Activated CD4-positive, alpha-beta T cell treated with anti-CD3 and anti-CD28 coated beads for 48 hours (primary cell): ENCODE results near the gene ITPRIP.

Experiments used
- DNase-seq: peaks from one replicate; pipeline ENCODE4 v3.0.0-alpha.2; 2020

The ITPRIP gene

DNA sequence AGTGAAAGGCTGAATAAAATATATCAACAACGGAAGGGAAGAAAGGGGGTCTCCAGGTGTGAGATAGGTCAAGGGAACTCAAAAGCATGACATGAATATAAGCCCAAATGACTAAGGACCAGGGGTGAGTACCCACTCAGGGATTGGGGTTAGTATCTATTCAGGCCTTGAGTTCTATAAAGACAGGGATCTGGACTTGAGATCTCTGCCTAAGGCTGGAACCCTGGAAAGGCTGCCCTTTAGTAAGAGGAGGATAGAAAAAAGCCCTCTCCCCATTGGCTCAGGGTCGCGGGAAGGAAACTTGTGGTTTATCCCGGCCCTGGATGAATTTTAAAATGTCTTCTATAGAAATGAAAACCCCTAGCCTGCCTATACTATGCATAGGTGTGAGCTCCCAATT lies 2.4 kb upstream of the ITPRIP start:
- DNase-seq: no peak

DNA sequence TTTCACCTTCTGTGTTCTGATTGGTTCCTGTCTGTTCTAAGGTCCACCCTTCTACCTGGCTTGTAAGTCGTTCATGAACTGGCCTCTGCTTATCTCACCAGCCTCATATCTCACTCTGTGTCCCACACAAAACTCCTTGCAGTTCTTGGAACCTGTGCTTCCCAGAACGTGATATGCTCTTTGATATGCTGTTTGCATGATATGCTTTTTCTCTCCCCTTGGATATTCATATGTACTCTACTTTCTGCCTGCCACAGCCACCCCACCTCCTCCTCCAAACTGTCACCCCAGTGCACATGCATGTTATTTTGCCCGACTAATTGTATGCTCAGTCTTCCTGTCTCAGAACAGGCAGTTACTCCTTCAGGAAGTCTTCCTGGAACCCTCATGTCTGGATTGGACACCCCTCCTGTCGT lies 1.9 kb upstream of the ITPRIP start:
- DNase-seq: no peak

DNA sequence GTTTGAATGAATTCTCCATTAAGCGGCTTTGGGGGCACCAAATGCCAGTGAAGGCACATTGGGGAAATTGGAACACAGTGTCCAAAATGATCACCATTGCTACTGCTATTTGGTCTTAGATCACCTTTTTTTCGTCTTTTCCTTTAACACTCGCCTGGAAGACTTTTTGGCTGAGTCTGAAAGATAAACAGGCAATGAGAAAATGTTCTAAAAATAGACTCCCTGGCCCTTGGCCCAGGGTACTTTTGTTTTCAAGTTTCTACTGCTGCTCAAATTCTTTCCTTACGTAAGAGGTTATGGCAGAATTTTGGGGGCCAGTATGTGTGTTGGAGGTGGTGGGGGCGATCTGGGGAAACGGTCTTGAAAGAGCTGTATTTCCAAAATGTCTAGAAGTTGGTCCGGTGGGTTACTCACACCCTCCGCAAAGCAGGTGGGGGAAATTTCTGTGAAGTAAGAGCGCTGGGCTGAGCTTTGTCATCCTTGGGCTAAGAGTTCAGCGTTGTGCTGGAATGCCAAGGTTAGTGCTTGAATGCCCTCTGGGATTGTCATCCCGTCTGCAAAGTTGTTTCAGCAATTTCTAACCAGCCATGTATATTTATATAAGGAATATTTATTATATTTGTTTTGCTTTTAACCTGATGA lies 1.3 kb upstream of the ITPRIP start:
- no peak for DNase-seq

DNA sequence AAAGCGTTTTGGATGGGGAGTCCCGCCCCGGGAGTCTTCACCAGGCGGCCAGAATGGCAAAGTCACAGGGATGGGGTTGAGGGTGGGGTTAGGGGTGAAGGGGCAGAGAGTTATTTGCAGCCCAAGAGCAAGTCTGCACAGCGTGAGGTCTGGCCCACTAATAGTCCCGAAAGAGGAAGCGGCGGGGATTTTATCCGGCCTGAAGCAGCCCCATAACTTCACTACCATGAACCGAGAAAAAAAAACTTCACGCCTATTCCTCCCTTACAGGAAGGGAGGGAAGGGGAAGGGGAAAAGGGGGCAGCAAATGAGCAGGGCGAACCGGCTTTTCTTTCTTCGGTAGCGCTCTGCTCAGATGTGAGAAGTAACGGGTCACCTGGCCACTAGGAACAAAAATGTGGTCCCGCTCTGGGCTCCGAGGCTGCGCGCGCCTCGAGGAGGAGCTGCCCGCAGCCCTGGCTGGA lies 712 bp downstream of the ITPRIP start:
- no peak for DNase-seq

DNA sequence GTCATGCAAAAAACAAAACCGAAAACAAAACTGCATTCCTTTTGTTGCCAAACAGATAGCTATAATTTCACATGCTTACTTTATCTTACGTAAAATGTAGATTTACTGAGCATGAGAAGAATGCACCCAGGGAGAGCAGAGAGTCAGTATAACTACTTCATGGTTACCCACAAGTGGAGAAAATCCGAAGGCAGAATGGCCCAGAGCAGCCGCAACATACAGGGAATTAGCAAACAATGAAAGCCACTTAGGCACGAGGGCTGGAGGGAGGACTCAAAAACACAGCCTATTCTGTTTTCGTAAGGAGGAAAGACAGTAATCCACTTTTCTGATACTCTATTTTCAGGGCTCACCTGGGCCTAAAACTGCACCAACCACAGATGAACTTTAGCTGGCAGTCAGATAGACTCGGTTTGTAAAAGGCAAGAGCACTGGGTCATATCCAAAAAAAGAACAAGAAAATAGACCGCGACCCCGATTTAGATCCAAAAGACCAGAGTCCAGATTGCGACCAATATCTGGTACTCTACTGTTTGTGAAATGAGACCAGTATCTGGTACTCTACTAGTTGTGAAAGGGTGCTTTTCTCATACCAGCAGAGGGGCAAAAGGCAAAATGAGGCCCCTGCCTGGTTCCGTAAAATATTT lies 1.3 kb downstream of the ITPRIP start:
- no peak for DNase-seq

DNA sequence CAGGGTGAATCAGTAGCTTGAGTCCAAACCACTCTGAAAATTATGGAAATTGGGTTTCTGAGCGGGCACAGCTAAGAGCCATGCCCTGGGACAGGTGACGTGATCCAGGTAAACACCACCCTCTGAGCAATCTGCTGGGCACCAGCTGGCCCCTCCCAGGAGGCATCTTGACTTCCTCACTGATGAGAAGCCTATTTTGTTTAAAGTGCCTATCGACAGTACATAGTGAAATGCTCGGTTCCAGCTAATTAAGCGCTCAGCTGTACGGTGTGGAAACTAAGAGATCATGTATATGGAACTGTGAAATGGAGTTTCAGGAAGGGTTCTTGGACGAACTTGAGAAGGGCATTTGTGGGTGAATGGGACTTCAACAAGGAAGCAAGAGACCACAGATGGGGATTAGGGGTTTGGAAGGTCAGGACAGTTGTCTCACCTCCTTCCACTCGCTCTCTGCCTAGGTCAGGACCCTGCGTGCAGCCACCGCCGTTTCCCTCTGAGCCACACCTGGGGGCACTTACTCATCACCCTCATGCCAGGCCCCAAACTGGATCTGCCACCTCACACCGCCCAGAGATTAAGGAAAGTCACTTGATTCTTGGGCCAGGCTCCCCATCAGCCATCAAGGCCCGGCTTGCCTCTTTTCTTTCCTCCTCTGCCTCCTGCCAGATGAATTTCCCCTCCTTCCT lies 3.2 kb downstream of the ITPRIP start:
- no peak for DNase-seq

DNA sequence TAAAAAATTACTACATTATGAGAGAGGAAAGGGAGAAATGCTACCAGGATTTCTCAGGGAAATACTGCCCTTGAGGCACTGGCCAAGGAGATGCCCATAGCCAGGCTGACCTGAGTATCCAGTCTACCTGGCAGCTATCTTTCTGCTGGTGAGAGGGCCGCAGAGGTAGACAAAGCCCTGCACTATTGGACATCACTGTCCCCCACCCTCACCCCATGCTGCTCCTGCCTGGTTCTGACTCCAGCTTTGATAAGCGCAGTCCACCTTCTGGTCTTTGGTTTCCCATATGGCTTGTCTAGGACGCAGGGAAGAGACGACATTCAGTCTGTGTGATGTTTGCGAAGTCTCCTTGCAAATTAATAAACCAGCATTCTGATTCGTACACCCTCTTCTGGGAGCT lies 3.7 kb downstream of the ITPRIP start:
- DNase-seq: no peak

DNA sequence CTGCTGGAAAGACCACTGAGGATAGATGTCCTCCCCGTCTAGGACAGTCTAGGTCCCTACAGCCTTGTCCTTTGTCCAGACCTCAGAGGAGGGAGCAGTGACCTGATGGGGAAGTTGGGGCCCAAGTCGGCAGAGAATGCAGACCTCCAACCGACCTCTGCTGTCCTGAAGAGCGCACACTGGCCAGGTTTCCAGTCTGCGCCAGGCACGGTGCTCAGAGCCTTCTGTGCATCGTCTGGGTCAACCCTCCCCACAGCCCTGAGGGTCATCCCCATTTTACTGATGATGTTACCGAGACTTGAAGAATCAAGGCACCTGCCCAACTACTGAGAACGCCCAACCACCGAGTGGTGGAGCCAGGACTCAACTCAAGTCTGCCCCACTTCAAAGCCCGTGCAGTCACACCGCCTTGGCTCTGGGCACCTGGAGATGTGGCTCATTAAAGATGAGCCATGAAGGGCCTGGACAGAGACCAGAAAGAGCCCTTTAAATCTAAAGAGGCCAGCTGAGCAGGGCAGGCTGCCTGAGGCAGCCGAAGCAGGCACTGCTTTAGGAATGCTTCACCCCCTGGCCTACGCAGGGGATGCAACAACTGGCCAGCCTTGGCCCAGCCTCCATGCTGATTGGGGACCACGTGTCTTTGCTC lies 4.4 kb downstream of the ITPRIP start:
- DNase-seq: no peak

DNA sequence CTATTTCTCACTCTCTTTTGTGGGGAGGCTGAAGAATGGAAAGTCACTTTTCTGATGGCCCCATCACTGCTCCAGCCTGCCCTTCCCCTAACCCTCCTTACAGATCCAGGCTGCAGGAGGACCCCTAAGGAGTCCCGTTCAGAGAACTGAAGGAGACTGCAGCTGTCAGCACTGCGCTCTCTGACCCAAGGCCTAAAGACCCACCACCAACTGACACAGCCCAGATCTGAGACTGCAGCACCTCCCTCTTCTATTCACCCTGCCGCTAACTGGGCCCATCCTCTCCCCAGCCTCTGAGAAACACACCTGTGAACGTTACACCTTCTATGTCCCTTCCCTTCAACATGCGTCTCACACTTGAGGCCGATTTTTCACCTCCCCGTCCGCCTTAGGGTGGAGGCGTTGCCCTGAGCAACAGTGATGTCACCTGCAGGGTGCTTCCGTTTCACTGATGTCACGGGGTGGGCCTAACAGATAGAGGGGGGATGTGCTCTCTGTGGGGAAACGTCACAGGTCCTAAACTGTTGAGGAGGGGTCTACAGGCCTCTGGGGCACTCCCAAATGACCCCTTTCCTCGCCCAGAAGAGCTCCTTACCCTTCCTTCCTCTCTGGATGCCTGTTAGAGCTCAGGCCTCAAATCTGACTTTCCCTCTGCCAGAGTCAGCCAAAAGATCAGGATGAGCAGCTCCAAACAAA lies 5.1 kb downstream of the ITPRIP start:
- peak; percentile 45 for DNase-seq

DNA sequence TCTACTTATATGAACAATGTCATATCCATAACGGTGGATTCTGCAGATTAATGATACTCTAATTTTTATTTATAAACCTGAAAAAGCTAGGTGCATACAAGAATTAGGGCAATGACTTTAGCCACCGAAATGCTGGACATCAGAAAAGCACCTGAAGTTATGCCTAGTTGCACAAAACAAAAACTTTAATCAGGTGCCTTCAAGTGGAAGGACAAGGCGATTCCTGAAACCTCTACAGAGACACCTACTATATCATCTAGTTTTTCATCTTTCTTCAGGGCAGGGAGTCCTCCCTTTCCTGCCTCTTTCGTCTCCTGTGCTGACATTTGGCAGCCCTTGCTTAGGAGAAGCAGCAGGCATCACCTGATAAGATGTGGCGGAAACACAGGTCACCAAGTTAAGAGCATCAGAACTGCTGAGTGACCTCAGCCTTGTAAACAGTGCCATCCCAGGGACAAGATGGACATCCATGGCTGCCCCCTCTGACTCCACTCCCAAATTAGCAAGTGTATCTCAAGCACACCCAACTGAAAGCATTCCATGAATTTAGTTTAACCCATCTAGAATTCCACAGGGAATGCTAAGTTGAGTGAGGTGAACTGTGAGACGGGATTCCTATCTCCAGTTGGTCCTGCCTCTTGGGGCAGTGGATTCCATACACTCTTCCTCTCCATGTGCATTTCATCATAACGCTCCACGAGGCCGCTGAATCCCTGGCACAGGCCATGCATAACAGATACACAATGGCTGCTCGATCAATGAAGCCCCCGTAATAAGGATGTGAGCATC lies 5.8 kb downstream of the ITPRIP start:
- no peak for DNase-seq

DNA sequence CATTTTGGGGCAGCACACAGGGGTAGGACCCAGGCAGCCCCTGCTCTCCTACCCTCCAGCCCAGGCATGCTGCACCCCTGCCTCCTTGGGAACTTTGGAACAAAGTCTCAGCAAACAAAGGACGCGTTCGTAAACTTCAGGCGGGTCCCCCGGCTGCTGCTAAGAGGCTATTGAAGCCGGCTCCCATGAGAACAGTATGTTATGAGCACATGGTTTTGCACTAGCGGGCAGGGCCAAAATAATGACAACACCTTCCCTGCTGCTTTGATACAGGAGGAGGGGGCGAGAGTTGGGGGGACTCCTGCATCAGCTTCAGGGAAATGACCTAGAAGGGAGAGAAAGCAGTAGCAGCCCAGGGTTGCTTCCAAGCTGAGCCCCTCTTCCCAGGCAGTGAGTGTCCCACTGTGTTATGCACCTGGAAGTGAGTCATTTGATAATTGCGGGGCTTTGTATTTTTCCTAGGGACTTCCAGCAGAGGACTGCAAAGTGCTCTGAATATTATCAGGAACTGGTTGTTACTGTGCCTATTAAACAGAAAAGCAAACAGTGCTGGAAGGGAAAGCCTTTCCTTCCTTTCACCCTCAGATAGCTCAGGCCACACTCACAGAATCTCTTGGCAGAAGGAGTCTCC lies 6.9 kb downstream of the ITPRIP start:
- peak; percentile 1 for DNase-seq

DNA sequence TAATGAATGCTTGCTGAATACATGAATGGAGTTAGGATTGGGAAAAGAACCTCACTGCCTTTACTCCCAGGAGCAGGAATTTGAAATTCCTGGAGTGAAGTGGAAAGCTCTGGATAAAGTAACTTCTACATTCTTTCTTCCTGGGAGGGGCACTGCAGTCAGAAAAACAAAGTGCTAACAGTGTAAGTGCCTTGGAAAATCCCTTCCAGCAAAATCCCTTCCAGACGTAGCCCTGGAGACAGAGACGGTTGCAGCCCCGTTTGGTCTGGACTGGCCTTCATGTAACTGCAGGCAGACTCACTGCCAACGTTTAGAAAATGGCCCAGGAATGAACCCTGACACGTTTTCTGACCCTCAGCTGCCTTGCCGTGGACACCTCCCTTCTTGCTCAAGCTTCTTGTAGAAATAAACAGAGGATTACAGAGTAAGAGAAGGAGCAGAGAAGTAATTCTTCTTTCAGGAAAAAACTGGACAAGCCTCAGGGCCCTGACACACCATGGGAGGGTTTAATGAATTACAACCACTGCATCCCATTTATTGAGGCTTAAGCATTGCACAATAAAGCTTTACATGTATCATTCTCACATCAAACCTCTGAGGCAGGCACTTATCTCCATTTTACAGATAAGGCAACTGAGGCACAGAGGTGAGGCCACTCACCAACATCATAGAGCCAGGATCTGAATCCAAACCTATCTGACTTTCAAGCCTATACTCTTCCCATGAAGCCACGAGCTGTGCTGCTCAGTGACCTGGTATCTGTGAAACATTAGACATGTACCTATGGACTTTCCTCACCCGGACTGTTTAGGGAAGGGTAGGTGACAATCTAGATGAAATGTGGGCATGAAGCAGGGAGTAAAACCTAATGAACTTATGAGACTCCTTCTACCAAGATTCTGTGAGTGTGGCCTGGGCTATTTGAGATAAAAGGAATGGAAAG lies 7.8 kb downstream of the ITPRIP start:
- no peak for DNase-seq

DNA sequence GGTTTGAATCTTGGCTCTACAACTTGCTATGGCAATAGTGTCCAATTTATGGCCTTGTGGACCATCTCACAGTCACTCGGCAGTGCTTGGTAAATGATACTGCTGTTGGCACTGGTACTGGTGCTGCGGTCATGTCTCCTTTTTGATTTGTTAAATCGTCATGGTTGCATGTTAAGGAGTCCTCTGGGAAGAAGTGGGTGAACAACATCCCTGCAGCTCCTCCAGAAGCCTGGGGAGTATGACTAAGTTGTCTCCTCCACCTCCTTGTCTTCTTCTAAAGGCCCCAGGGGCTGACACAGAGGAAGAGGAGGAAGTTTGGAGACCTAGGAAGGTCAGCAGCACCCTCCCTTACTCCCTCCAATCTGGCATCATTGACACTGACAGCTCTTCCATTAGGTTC lies 8.5 kb downstream of the ITPRIP start:
- DNase-seq: no peak

DNA sequence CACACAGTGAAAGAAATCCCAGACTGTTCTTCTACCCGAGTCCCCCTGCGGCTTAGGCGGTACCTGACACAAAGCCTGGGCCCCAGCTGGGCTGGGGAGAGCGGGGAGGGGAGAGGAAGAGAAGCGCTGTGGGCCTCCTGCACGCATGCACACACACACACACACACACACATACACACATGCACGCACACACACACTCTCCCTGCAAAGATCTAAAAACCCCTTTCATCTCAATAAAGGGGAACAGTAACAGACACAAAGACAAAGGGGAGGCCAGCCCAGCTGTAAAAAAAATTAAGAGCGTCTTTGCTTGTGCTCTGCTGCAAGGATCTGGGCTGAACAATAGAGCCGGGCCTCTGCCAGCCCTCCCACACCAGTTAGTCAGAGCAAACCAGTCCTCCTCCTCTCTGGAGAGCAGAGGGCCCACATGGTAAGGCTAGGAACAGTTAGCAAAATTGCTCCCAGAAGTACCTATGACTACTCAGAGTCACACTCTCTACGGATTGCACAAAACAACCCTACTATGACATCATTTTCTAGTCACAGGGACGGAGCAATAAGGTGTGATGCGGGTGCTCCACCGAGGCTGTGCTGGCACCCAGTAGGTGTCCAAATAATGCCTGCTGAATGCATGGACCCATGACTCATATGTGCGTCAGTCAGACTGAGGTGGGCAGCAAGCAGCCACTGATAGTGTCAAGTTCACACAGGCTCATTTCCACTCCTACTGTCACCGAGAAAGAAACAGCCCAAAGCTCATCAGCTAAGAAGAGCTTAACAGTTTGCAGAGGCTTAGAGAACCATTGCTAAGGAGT lies 9.2 kb downstream of the ITPRIP start:
- peak; percentile 85 for DNase-seq

DNA sequence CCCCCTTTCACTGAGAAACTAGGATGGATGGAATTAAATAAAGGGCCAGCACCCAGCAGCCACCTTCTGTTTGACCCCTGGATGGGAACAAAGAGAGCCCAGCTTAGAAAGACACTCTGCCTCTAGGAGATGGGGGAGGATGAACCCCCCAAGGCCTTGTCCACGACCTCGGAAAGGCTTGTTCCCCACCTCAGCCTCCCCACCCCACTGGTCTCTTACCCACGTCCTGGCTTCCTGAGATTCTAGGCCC lies 9.7 kb downstream of the ITPRIP start:
- DNase-seq: no peak

DNA sequence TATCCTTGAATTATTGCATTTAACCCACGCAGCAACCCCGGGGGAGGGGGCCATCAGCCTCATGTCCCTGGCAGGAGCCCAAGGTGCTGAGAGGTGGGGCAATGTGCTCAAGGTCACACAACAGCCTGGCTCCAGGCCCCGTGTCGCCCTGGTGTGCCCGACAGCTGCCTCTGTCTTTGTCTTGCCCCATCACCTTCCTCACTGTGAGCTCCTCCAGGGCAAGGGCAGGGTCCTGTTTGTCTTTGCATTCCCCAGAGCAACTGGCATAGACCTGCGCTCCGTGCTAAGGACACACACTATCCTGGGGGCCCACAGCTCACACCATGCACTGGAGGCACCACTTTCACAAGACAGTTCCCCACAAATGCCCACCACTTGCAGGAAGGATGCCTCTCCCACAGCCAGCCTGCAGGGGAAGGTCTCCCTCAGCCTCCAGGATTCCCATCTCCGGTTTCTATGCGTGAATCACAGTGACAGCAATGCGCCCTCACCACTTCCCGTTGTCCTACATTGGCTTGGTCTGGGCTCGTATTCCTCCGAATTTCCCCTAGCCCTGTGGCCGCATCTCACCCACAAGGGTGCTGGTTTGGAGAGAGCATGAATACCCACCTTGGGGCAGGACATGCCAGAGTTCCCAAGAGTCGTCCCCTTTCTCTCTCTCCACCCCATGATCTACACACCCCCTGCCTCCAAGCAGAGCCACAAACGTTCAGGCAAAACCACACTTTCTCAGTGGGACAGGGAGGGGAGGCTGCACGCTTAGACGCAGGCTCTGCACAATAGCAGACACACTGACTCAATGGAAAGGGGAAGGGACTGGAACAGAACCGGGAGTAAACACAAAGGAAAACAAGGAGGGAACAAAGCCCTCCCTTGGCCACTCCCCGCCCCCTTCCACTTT lies 10.3 kb downstream of the ITPRIP start:
- DNase-seq: no peak

DNA sequence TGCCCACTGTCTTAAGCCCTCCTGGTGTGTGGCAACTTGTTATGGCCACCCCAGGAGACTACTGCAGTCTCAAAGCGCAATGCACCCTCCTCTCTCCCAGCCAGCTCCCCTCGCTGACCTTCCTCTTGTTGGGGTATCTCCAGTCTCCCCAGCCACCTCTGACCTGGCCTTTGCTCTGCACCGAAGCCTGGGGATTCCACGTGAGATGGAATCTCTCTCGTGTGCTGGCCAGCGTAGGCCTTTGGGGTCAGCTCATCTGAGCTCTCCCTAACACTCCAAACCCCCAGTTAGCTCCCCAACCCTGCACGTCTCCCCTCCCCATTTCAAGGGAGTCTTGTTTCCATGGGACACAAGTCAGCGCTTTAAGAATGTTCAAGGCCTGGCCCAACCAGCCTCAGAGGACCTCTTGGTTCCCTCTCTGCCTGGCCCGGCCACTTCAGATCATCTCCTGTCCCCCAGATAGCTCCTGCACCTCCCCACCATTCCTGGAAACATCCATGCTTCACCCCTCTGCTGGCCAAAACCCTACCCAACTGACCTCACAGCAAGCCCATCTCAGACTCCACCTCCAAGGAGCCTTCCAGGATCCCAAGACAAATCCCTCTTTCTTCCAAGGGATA lies 11.2 kb downstream of the ITPRIP start:
- no peak for DNase-seq
